GM19035 (cell line): ENCODE data around the gene CTNND2.

Experiments used
- ATAC-seq: cut with Tn5 transposase; IDR thresholded peaks from one replicate; pipeline ENCODE4 v1.9.1; 2021; ENCODE audit not compliant: unreplicated experiment

Gene CTNND2

GRCh38 chr5:11064763-11065450, 839.3 kb downstream of the CTNND2 start:
- no peak for ATAC-seq

DNA sequence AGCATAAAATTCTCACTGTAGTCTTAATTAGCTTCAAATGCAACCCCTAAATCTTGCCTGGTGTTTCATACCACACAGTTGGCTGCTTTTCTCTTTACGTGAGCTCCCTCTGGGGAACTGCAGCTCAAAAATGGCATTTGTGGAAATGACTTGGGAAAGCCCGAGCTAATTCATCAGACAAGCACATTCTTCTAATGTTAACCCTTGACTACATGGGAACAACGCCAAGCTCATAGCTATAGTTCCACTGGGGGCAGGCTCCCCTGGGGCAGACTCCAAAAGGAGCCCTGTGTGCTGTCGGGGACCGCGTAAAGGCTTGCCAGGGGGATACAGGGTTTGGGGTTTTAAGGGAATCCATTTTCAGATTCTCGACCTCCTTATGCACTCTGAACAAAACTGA, 841.8 kb downstream of the CTNND2 start:
- ATAC-seq = no peak

GRCh38 chr5:11056560-11056959, 847.7 kb downstream of the CTNND2 start:
- no peak for ATAC-seq

- ATAC-seq = no peak
Measured at GRCh38 chr5:11054014-11054413, 850.2 kb downstream of the CTNND2 start.

- ATAC-seq = no peak
Measured at GRCh38 chr5:11052871-11053270, 851.4 kb downstream of the CTNND2 start.

GRCh38 chr5:11050596-11051304, 853.5 kb downstream of the CTNND2 start:
- no peak for ATAC-seq

GRCh38 chr5:11048760-11049159, 855.5 kb downstream of the CTNND2 start:
- peak; percentile 61 for ATAC-seq

DNA sequence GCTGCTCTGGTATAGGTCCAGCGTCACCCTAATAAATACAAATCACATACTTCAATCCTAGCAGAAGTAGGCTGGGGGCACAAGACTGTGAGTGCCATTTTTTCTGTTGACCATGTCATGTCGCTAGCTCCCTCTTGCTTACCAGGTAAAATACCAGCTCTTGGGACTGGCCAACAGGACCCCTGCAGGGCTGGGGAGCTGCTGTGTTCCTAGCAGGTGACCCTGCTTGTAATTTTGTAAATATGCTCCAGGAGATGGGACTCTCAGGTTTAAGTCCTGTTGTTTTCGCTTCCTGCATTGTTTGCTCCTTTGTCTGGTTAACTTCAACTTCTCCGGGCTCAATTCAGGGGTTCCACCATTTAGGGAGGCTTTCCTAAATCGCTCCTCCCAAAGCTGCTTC, 856.6 kb downstream of the CTNND2 start:
- ATAC-seq = no peak

GRCh38 chr5:11047030-11047429, 857.2 kb downstream of the CTNND2 start:
- no peak for ATAC-seq

DNA sequence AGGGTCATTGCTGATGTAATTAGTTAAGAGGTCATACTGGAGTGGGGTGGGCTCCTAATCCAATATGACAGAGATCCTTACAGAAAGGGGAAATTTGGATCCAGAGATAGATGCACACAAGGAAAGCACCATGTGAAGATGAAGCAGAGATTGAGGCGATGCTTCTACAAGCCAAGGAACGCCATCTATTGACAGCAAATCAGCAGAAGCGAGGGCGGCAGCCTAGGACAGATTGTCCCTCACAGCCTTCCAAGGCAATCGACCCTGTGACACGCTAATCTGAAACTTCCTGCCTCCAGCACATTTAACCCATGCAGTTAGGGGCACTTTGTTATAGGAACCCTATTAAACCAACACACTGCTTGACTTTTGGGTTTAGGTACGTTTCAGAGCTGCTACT, 858.1 kb downstream of the CTNND2 start:
- ATAC-seq = no peak

DNA sequence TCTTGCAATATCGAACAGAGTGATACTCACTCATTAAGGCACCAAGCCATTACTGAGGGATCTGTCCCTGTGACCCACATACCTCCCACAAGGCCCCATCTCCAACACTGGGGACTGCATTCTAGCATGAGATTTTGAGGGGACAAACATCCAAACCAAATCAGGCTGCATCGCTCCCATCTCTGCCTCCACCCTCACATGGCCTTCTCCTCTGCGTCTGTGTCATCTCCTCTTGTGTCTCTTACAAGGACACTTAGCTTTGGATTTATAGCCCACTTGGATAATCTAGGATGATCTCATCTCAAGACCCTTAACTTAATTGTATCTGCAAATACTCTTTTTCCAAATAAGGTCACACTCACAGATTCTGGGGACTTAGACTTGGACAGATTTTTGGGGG, 858.8 kb downstream of the CTNND2 start:
- ATAC-seq = no peak

DNA sequence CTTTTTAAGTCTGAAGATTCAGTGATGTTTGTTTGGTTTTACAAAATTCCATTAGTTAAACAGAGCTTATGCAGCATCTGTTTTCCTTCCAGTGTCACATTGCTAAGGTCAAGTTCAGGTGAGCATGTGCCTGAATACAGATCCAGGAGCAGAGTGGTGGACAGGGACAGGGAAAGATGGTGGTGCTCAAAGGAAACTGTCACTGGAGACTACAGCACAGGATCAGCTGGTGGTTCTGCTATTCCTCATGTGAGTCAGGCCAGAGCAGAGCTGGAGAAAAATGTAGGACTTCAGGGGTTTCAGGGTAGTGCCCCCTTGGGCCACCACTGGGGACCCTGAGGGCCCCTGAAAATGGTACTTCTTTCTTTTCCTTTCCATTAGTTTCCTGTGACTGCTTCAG, 859.7 kb downstream of the CTNND2 start:
- no peak for ATAC-seq

DNA sequence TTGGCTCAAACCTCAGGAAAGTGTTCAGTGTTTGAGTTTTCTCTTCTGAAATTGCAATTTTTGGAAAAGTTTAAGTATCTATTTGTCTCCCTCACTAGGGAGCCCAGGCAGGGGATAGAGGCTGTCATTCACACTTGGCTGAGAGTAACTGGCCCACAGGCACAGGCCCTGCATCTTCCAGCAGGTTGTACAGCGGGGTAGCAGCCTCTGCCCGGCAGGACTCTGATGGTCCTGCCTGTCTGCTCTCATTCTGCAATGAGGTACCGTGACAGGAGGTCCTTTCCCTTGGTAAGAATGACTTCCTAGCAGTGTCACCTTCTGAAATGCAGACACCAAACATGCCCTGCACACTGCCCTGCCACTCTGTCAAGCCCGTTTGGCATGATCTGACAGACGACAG, 860.4 kb downstream of the CTNND2 start:
- no peak for ATAC-seq

GRCh38 chr5:11040345-11040744, 863.9 kb downstream of the CTNND2 start:
- peak; percentile 38 for ATAC-seq

DNA sequence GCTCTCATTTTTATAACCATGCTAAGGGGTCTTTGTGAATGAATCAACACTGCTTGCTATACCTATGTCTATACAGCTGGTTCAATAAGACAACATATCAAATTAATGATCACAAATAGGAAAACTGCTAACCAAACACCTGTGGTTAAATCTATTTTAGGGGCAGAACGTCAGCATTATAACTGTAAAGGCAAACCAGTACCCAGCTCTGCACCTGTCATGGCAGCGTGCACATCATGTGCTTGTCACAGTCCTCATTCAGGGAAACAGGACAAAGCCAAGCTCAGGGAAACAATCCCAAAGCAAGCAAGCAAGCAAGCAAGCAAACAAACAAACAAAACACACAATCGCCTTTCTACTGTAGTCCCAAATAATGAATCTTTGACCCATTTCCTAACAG, 865.5 kb downstream of the CTNND2 start:
- no peak for ATAC-seq

DNA sequence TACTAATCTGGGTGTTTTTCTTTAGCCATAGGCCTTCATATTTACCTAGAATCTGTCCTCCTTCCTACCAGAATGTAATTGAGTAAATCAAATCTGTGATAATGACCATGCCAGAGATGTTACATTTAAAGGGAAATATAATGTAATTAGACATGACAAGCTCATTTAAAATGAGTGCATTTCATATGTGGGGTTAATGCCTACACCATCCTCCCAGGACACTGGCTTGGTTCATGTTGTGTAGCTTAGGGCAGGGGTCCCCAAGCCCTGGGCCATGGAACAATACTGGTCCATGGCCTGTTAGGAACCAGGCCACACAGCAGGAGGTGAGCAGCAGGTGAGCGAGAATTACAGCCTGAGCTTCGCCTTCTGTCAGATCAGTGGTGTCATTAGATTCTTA, 866.3 kb downstream of the CTNND2 start:
- ATAC-seq = no peak

DNA sequence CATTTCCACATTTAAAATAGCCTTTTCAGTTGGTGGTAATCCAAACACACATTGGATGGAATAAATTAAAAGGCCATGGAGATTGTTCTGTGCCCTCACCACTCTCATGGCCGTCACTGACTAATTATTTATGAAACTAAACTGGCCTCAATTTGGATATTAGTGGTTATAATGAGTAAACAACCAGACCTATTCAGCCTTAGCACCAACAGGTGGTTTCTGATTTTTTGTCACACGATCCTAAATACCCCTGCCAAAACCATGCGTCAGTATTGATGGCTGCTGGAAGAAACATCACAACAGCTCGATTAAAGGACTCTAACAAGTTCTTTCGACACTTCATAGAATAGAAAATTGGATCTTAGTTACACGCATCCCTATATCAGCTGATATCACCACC, 867.2 kb downstream of the CTNND2 start:
- peak; percentile 75 for ATAC-seq

DNA sequence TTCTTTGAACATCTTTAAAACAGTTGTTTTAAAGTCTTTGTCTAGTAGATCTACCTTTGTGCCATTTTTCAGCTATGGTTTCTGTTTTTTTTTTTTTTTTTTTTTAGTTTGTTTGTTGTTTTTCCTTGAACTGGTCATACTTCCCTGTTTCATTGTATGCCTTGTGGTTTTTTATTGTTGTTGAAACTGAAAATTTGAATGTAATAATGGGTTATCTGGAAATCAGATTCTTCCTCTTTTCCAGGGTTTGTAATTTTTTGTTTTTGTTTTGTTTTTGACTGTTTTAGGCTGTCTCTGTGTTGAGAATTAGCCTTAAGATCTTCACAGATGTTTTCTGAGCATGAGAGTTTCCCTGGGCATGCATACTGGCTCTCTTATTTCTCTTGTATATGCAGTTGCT, 873.6 kb downstream of the CTNND2 start:
- no peak for ATAC-seq

- peak; percentile 77 for ATAC-seq
Measured at GRCh38 chr5:11027660-11028059, 876.6 kb downstream of the CTNND2 start.

DNA sequence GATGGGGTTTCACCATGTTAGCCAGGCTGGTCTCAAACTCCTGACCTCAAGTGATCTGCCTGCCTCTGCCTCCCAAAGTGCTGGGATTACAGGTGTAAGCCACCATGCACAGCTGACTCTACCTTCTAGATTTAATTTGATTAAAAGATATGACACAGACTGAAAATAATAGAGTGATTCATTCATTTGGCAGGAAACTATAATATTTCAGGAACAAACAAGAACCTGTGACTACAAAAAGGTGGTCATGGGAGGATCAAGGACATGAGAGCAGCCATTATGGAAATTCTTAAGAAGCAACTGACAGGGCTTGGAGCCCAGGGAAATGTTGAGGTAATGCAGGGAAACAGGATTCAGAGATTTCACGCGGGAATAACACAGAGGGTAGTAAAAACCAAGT, 877.7 kb downstream of the CTNND2 start:
- no peak for ATAC-seq

GRCh38 chr5:11023945-11024344, 880.3 kb downstream of the CTNND2 start:
- ATAC-seq = no peak

DNA sequence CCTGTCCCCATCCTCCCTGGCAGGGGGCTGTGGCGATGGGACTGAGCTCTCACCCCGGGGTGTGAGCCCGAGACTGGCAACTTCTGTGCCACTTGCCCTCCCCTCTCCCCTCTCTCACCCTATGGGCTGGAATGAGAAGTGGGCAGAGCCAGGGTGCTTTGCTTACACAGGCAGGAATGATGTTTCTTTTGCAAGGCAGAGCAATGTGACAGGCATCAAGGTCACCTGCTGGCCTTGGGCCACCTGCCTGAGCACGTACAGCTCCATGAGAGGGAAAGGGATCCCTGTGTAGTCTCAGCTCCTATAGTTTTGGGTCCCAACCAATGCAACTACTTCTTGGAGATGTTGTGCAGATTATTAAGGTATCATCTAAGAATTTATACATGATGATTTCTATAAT, 890.5 kb downstream of the CTNND2 start:
- no peak for ATAC-seq

GRCh38 chr5:11012295-11012694, 892.0 kb downstream of the CTNND2 start:
- ATAC-seq = no peak
